Posterior vena cava (tissue), 2 donors: ENCODE data around the gene VCL. TPM values are rescaled to one million over a fixed set of nuclear protein-coding genes. Genes with fewer than 3 reads are reported as not detected.
"Not testable (repeated sequence)": the region's sequence is repeated elsewhere in the genome, so short reads cannot be mapped to it uniquely, and the experiment has no call there.

Experiments
- DNase-seq: peaks from one replicate; pipeline ENCODE4 v3.0.0-alpha.2; 2020; ENCODE audit warnings: low spot score
- intact Hi-C, 2 donors: fragments of 100-400 bp; cut with DNase I; formaldehyde crosslinking; loops; one replicate each; pipeline versions ENCODE4 v1.14.1 to v1.14.2; 2022 to 2023
- total RNA-seq, 2 donors: library from RNA; stranded (reverse); fragmentation: NEBNext Ultra II Directional; extraction: Animal tissue kit (Norgen Biotek cat#: 25700); gene quantifications; one replicate each; pipeline ENCODE4 v1.2.1, GENCODE V29; 2021
- donor health status: DM: yes; HTN: yes; CAD: no.
- donor health status: DM: yes; HTN: yes; CAD: no.

VCL gene
- total RNA-seq, 2 donors from 2014 or later = 419 to 480 TPM

GRCh38 chr10:74117738-74118137 lies 119.8 kb downstream of the VCL start:
- intact Hi-C loops = no loop called here
- DNase-seq = no peak

- intact Hi-C loops = no loop called here
- DNase-seq = no peak
Measured at GRCh38 chr10:74118804-74119203, 120.9 kb downstream of the VCL start.

- intact Hi-C loops = no loop called here
- DNase-seq = no peak
Measured at GRCh38 chr10:74120911-74121310, 123.0 kb downstream of the VCL start.

DNA sequence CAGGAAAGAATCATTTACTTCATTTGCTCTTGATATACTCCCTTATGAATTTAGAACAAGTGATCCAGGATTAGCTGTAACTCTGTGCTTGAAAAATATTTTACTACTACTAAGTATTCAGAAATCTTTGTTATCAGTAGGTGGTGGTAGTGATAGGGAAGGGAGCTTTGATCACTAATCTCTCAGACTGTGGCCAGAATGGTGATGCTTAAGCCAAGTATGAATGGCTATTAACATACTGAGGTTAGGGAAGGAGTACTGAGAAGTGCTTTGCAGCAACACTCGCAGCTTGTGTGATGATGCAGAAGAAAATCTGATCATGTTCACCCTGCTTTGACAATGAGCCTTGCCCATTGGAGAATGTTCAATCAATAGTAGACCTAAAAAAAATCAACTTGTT lies 123.5 kb downstream of the VCL start:
- intact Hi-C loops = no loop called here
- no peak for DNase-seq

DNA sequence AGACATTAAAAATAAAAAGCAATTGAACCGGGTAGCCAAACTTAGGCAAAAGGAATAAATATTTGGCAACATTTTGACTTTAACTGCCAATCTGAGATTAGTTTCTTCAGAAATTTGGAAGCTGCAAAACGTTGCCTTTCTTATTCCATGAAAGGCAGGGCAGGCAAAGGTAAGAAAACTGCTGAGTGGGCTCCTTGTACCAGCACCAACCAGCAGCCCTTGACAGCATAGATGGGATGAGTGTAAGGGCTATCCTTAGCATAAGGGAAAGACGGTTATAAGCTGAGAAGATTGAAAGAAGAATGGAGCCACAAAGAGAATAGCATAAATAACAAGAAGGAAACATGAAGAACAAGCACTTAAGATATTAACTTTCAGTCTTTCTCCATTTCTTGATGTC lies 124.1 kb downstream of the VCL start:
- intact Hi-C loops = no loop called here
- DNase-seq = no peak

GRCh38 chr10:74123081-74123480 lies 125.2 kb downstream of the VCL start:
- no peak for DNase-seq
- intact Hi-C loops = no loop called here

- DNase-seq = no peak
- intact Hi-C loops = no loop called here
Measured at GRCh38 chr10:74133923-74134820, 136.3 kb downstream of the VCL start.

- intact Hi-C loops = no loop called here
Measured at GRCh38 chr10:74135452-74135851, 137.5 kb downstream of the VCL start.

DNA sequence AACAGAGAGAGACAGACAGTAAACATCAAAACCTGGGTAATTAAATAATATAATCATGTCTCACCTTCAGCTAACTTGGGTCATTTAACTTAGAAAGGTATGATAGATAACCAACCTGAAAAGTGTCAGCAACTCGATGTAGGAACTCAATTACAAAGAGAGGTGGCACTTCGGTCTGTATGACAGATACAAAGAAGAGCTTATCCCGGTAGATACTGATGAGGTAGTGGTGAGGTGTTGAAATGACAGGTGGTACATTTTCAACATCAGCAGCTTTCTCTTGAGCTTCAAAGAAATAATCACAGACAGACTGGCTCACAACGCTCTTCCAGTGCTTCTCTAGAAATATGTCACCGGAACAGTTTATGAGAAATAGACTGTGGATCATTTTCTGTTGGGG lies 140.1 kb downstream of the VCL start:
- intact Hi-C loops = no loop called here
- DNase-seq = no peak

More at GRCh38 chr10:74135452-74135851, 137.5 kb downstream of the VCL start:
- DNase-seq = no peak

GRCh38 chr10:74138596-74138995 lies 140.7 kb downstream of the VCL start:
- DNase-seq, intact Hi-C loops: not testable (repeated sequence)

DNA sequence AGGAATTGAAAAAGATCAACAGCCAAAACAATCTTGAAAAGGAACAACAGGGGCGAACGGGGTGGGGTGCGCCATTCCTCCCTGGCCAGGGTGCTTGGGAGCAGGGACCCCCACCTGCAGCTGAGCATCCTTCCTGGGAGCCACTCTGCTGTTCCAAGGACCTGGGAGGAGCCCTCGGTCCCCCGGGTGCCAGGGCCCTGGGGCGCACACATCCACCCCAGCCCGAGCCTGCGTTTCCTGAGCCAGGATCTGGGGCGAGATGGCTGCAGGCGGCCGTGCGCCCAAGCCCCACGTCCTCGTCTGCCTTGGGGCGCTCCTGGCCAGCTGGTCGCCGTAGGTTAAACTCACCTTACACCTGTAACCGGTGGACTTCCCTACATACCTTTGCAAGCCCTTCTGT lies 142.1 kb downstream of the VCL start:
- intact Hi-C loops = no loop called here
- no peak for DNase-seq

GRCh38 chr10:74140553-74140952 lies 142.6 kb downstream of the VCL start:
- intact Hi-C loops = no loop called here
- no peak for DNase-seq

- intact Hi-C loops = no loop called here
- no peak for DNase-seq
Measured at GRCh38 chr10:74145133-74145532, 147.2 kb downstream of the VCL start.

DNA sequence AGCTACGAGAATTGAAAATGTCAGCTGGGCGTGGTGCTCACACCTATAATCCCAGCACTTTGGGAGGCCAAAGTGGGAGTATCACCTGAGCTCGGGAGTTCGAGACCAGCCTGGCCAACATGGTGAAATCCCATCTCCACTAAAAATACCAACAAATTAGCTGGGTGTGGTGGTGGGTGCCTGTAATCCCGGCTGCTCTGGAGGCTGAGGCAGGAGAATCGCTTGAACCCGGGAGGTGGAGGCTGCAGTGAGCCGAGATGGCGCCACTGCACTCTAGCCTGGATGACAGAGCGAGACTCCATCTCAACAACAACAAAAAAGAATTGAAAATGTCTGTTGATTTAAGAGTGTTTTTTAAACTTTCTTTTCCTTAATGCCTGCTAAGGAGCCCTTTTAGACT lies 149.1 kb downstream of the VCL start:
- DNase-seq, intact Hi-C loops: not testable (repeated sequence)

DNA sequence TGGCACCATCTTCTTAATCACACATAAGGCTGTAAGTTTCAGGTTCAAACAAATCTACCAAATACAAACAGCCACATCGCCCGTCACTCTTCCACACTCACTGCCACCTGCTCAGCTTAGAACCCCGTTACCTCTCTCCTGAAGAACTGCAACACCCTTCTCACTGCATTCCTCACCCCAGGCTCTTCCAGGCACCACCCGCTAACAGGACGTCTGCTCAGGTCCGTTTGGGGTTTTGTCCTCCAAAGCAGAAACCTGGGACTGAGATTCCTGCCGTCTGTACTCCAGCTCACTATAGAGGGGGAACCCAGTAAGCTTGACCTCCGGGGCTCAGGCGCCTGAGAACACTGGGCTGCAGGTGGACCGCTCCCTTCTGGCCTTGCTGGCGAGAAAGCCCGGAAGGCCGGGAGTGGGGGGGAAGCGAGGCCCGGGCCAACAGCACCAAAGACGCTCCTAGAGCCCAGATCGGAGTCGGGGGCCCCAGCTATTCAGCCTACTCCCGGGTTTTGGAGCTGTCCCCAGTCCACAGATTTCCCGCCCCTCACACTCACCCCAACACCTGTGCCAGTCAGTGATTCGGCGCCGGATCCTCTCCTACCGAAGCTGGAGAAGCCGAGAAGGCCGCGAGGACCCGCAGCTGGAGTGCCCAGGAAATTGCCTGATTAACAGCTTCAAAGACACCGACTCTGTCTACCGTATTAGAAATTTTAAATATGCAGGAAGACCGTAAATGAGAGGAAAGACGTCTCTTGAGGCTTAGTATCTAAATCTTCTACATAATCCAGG lies 152.5 kb downstream of the VCL start, which contains the start of gene AP3M1:
Gene AP3M1, minus strand, starts transcription at position 625 of the 786 bp plus-strand sequence. CDS start 12,449 bp downstream, outside the sequence.
- DNase-seq = peak; percentile 93
- intact Hi-C loops = no loop called here

GRCh38 chr10:74150990-74151878 lies 153.3 kb downstream of the VCL start, which contains the start of gene ADK:
Gene ADK (plus strand): TSS chr10:74151221. CDS start chr10:74151279, 58 bp downstream.
- intact Hi-C loops = no loop called here
- DNase-seq = peak; percentile 100

GRCh38 chr10:74151879-74152722 lies 154.2 kb downstream of the VCL start:
- intact Hi-C loops = no loop called here

GRCh38 chr10:74153123-74153522 lies 155.2 kb downstream of the VCL start:
- intact Hi-C loops = no loop called here
- DNase-seq = no peak

More at GRCh38 chr10:74151879-74152722, 154.2 kb downstream of the VCL start:
- DNase-seq = no peak
